ENCODE data around the gene NHP2. TPM values are rescaled to one million over a fixed set of nuclear protein-coding genes. Genes with fewer than 3 reads are reported as not detected.

NHP2 gene
- total RNA-seq, 1 donor from 2014 or later = 57.5 TPM

DNA sequence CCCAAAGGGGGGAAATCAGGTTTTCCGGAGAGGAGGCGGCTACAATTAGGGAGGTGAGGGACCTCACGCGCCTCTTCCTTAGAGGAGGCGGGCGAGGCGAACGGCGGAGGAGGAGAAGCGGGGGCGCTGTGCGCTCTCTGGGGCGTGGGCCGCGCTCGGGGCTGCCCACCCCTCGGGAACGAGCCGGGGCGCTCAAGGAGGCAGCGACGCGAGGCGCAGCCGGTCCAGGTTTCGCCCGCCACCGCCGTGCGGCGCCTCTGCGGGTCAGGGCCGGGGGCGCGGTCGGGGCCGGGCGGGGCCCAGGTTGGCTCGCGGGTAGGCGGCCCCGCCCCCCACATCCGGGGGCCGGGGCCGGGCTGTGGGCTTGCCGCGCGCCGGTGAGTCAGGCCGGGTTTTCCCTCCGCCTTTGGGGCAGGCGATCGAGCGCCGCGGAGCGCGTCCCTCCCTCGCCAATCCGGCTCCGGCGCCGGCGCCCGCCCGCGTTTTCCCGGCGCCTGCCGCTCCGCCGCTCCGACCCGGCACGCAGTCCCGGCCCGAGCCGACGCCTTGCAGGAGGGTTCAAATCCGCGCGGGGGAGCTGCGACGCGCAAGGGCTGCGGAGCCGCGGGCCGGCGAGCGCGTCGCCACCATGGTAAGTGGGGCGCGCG is 40.4 kb downstream of the NHP2 start, which contains the start of gene N4BP3:
Gene N4BP3, plus strand, starts transcription at position 392 of the 647 bp plus-strand sequence. CDS start 6,052 bp downstream, outside the sequence.
- TF ChIP-seq, protein P1, sequence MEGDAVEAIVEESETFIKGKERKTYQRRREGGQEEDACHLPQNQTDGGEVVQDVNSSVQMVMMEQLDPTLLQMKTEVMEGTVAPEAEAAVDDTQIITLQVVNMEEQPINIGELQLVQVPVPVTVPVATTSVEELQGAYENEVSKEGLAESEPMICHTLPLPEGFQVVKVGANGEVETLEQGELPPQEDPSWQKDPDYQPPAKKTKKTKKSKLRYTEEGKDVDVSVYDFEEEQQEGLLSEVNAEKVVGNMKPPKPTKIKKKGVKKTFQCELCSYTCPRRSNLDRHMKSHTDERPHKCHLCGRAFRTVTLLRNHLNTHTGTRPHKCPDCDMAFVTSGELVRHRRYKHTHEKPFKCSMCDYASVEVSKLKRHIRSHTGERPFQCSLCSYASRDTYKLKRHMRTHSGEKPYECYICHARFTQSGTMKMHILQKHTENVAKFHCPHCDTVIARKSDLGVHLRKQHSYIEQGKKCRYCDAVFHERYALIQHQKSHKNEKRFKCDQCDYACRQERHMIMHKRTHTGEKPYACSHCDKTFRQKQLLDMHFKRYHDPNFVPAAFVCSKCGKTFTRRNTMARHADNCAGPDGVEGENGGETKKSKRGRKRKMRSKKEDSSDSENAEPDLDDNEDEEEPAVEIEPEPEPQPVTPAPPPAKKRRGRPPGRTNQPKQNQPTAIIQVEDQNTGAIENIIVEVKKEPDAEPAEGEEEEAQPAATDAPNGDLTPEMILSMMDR (IDR thresholded peaks at IDR 0.05) = no peak
- Histone ChIP-seq H3K27me3 (ENCODE audit: low read depth) (peaks cover 32% of the 10 kb centered on the region), H3K36me3 (no peaks in the 10 kb centered on the region), H3K4me3 (peak within 1 kb of the TSS; percentile 63), H3K27ac (peak within 1 kb of the TSS; percentile 74), H3K4me1 (peaks cover 45% of the 10 kb centered on the region), H3K9me3 (peaks cover 3% of the 10 kb centered on the region)
- intact Hi-C loops (cut with DNase I) = no loop called here
- DNase-seq (peak; percentile 74), ATAC-seq (peak; percentile 87 to 92)

- Histone ChIP-seq H3K4me3 (no peak overlapping the region), H3K27me3 (ENCODE audit: low read depth) (peaks cover 32% of the 10 kb centered on the region), H3K27ac (no peak overlapping the region), H3K36me3 (no peaks in the 10 kb centered on the region), H3K9me3 (peaks cover 3% of the 10 kb centered on the region), H3K4me1 (peaks cover 46% of the 10 kb centered on the region)
- TF ChIP-seq, protein P1 (IDR thresholded peaks at IDR 0.05) = no peak
- no peak for ATAC-seq
- no peak for DNase-seq
- intact Hi-C loops (cut with DNase I) = no loop called here
These were observed 41.1 kb downstream of the NHP2 start for GRCh38 chr5:178112545-178112944.

DNA sequence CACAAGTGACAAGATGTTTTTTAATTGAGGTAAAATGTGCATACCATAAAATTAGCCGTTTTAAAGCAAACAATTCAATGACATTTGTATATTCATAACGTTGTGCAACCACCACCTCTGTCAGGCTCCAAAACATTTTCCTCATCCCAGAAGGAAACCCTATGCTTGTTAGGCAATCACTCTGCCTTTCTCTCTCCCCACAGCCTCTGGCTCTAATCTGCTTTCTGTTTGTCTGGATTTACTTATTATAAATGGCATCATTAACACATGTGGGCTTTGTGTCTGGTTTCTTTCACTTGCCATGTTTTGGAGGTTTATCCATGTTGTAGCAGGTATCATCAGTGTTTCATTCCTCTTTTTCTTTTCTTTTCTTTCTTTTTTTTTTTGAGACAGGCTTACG is 41.8 kb downstream of the NHP2 start:
- H3K4me1 ChIP-seq = peaks cover 40% of the 10 kb centered on the region
- no peak for ATAC-seq

GRCh38 chr5:178110511-178110910 is 43.2 kb downstream of the NHP2 start:
- no peaks in the 10 kb centered on the region for H3K36me3 ChIP-seq
- no peak overlapping the region for H3K4me3 ChIP-seq
- ATAC-seq (no peak), DNase-seq (no peak)
- H3K9me3 ChIP-seq = peaks cover 3% of the 10 kb centered on the region
- intact Hi-C loops (cut with DNase I) = no loop called here
- TF ChIP-seq, protein P1 (IDR thresholded peaks at IDR 0.05) = no peak
- no peak overlapping the region for H3K27ac ChIP-seq
- H3K27me3 ChIP-seq (ENCODE audit: low read depth) = peaks cover 19% of the 10 kb centered on the region
- peaks cover 27% of the 10 kb centered on the region for H3K4me1 ChIP-seq

More for the DNA sequence above, 41.8 kb downstream of the NHP2 start:
- Histone ChIP-seq H3K27ac (no peak overlapping the region), H3K9me3 (peaks cover 3% of the 10 kb centered on the region), H3K4me3 (no peak overlapping the region), H3K36me3 (no peaks in the 10 kb centered on the region), H3K27me3 (ENCODE audit: low read depth) (peaks cover 30% of the 10 kb centered on the region)
- no peak for DNase-seq
- TF ChIP-seq, protein P1 (IDR thresholded peaks at IDR 0.05) = no peak
- intact Hi-C loops (cut with DNase I) = no loop called here

- intact Hi-C loops (cut with DNase I) = no loop called here
- Histone ChIP-seq H3K4me3 (no peak overlapping the region), H3K36me3 (no peaks in the 10 kb centered on the region), H3K27me3 (ENCODE audit: low read depth) (peaks cover 5% of the 10 kb centered on the region), H3K9me3 (peaks cover 3% of the 10 kb centered on the region), H3K4me1 (peaks cover 12% of the 10 kb centered on the region), H3K27ac (no peak overlapping the region)
- TF ChIP-seq, protein P1 (IDR thresholded peaks at IDR 0.05) = no peak
- ATAC-seq (peak; percentile 25 to 44), DNase-seq (peak; percentile 69)
These were observed 44.7 kb downstream of the NHP2 start for GRCh38 chr5:178108966-178109365.
